ENCODE data around the gene DCLRE1B.

DCLRE1B gene

DNA sequence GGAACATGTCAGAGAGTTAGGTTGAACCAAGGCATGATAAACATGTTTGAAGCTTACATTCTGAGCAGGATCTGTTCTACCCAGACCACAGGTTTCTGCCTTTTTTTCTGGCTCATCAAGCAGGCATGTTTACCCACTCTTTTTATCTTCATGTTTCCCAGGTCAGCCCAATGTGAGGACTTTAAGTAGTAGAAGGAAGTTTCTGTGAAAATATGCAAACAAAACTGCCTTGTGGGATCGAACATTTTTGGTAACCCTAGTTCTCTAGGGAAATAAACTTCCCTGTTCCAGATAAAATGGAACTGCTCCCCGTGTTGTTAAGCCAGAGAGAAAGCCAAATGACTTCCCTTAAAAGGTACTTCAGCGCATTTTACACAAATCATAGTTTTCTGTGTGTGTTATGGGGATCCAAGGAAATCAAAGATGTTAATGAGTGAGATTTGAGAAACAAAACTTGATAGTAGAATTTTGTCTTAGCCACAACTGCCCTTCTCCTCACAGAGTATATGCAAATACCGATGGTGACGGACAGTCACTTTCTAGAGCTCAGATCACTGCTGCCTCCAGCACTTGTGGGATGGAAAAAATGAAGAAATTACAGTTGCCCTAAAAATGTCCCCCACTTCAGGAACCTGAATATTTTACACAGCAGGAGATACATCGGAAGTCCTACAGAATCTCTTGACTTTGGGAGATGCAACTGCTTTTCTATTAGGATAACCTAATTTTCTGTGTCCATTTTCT, 23.2 kb downstream of the DCLRE1B start:
- DNase-seq (ENCODE audit: low read depth): no peak

GRCh38 chr1:113928941-113929749, 24.0 kb downstream of the DCLRE1B start, which contains the start of gene HIPK1:
Gene HIPK1, plus strand, starts transcription at chr1:113929324.
- DNase-seq (ENCODE audit: low read depth): peak; percentile 90

GRCh38 chr1:113929750-113930498, 24.8 kb downstream of the DCLRE1B start:
- peak; percentile 40 for DNase-seq (ENCODE audit: low read depth)

GRCh38 chr1:113930499-113931161, 25.5 kb downstream of the DCLRE1B start:
- peak; percentile 75 for DNase-seq (ENCODE audit: low read depth)

- peak; percentile 62 for DNase-seq (ENCODE audit: low read depth)
These were observed 26.3 kb downstream of the DCLRE1B start for GRCh38 chr1:113931451-113931851.

DNA sequence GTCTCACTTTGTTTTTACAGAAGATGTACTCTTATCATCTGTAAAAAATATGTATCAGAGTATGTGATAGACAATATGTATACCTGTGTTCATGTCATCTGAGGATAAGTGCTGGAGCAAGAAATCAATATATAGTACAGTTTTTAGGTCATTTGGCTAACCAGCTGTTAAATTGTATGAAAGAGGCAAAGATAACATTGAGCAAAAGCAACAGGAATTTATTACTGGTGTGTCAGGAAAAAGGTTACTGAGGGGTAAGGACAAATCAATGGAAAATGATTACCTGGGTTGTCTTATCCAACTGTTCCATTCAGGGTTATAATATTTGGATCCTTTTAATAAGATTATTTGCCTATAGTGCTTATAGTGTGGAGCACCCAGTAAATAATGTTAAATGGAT, 28.9 kb downstream of the DCLRE1B start:
- DNase-seq (ENCODE audit: low read depth): no peak

DNA sequence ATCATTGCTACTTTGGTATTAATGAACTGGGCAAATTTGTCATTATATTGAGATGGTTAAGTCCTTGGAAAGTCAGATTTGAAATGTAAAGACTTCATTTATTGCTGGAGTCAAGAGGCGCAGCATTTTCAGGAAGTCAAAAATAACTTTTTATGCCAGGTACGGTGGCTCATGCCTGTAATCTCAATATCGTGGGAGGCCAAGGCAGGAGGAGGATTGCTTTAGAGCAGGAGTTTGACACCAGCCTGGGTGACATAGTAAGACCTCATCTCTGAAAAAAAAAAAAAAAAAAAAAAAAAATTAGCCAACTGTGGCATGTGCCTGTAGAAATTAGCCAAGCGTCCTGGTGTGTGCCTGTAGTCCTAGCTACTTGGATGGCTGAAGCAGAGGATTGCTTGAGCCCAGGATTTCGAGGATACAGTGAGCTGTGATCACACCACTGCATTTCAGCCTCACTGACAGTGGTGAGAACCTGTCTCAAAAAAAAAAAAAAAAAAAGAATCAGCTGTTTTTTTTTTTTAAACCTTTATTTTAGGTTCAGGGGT, 29.5 kb downstream of the DCLRE1B start:
- DNase-seq (ENCODE audit: low read depth): no peak

DNA sequence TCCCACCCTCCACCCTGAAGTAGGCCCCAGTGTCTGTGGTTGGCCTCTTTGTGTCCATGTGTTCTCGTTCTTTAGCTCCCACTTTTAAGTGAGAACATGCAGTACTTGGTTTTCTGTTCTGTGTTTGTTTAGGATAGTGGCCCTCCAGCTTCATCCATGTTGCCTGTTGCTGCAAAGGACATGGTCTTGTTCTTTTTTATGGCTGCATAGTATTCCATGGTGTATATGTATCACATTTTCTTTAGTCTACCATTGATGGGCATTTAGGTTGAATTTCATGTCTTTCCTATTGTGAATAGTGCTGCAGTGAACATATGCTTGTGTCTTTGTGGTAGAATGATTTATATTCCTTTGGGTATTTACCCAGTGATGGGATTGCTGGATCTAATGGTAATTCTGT, 30.1 kb downstream of the DCLRE1B start:
- no peak for DNase-seq (ENCODE audit: low read depth)

DNA sequence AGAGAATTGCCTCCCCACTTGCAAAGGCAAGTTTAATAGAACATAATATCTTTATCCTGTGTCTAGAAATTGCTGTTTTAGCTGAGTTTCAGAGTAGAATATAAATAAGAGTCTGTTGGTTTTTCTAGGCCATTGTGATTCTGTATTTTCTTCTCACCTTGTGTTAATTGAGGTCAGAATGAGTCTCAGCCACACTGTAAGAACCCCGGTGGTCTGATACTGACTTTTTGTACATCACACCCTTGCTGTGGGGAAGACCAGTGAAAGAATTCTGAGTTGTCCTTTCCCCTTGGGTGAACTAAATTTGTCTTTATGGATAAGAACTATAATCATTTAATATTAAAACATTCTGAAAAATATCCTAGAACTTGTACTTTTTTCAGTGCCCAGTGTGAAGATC, 30.8 kb downstream of the DCLRE1B start:
- no peak for DNase-seq (ENCODE audit: low read depth)

DNA sequence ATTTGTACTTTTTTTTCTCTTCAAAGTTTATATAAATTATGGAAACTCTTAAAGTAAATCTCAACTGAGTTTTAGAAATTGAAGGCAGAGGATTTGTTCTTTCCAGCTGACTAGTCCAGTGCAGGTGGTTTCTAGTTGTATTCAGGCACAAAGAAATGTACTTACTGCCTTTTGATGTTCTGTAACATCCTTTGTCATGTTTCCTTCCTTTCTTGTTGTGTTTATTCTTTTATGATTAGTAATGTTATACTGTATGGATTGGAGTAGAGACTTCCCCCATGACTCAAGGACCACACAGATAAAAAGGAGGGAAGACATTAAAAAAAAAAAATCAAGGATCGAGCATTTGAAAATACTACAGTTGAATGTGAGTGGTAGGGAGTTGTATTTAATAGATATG, 32.0 kb downstream of the DCLRE1B start:
- DNase-seq (ENCODE audit: low read depth): no peak

- DNase-seq (ENCODE audit: low read depth): no peak
These were observed 33.1 kb downstream of the DCLRE1B start for GRCh38 chr1:113938192-113938591.

- DNase-seq (ENCODE audit: low read depth): no peak
These were observed 35.5 kb downstream of the DCLRE1B start for GRCh38 chr1:113940365-113941244.

- no peak for DNase-seq (ENCODE audit: low read depth)
These were observed 36.1 kb downstream of the DCLRE1B start for GRCh38 chr1:113941245-113941559.

DNA sequence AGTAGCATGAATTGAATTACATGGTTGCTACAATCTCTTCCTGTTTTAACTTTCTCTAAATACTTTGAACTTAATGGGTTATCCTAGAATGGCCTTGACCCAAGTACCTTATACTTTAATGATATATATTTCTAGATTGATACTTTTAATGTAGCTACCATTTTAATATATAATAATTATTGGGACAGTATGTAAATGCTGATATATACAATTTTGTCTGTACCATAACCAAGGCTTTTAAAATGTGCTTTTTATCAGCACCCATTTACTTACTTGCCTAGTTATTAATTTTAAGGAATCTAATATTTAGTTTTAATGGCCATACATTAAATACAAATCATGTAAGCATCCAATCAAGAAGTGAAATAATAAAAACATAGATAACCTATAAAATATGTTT, 37.4 kb downstream of the DCLRE1B start:
- DNase-seq (ENCODE audit: low read depth): no peak

- peak; percentile 79 for DNase-seq (ENCODE audit: low read depth)
These were observed 38.1 kb downstream of the DCLRE1B start for GRCh38 chr1:113943028-113943811.

GRCh38 chr1:113945329-113945728, 40.2 kb downstream of the DCLRE1B start:
- no peak for DNase-seq (ENCODE audit: low read depth)

- no peak for DNase-seq (ENCODE audit: low read depth)
These were observed 41.0 kb downstream of the DCLRE1B start for GRCh38 chr1:113946112-113946511.

- DNase-seq (ENCODE audit: low read depth): no peak
These were observed 41.7 kb downstream of the DCLRE1B start for GRCh38 chr1:113946678-113947387.

DNA sequence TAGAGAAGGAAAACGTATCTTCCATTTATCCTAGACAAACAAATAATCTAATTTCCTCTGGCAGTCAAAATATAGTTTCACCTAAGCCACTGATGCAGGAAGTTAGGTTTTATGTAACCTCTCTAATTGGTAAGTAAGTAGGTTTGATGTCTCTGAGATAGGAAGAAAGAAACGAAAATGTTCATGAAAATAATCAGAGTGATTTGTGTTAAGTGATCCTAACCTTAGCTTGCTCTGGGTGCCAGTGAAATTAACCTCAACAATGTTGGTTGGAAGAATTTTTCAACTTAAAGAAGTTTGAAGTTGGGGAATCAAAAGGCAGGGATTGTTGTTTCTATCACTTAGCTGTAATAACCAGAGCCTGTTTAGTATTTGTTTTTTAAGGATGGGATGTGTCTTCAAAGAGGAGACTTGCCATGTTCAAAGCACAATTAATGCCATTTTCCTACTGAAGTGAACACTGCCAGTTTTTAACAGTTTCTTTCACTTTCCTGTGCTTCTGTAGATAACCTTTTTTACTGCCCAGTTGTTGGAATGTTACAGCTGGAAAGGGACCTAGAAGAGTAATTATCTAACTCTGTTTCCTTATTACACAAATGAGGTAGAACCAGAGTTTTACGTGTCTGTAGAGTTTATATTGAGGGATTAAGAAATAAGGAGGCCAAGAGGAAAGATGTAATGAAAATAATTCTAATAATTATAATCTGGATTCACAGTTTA, 42.4 kb downstream of the DCLRE1B start:
- no peak for DNase-seq (ENCODE audit: low read depth)

All from fibroblast of gingiva (primary cell).